GM12878 (cell line): Measurements from ENCODE around the gene ENPP6. TPM values are rescaled to one million over a fixed set of nuclear protein-coding genes. Genes with fewer than 3 reads are reported as not detected.

Experiments
- ATAC-seq: fragments of 200-7000 bp; cut with Tn5 transposase; 3 replicates; pipeline ENCODE4 v1.9.1; 2020; ENCODE audit warnings: mild to moderate bottlenecking, moderate library complexity
- BruUV-seq: library from RNA; stranded (reverse); fragments of 400-500 nt; replicated peaks from 2 replicates; lab custom pipeline; 2021; lab: Mats Ljungman, UMichigan
- CTCF ChIA-PET: fragments of 300-600 bp; sonication (Branson Sonifier 250); formaldehyde crosslinking; extraction: SDS; loops from one replicate; lab custom pipeline; 2021; ENCODE audit warnings: inconsistent platforms; lab: Yijun Ruan, JAX
- POLR2A ChIA-PET: fragments of 350-600 bp; formaldehyde crosslinking; extraction: SDS; loops from one replicate; lab custom pipeline; 2021; ENCODE audit warnings: inconsistent platforms; lab: Charles Lee
- RAD21 ChIA-PET: fragments of 300-600 bp; sonication (Branson Sonifier 250); formaldehyde crosslinking; loops from one replicate; lab custom pipeline; 2023; ENCODE audit warnings: antibody characterized with exemption; ENCODE audit not compliant: unreplicated experiment; lab: Charles Lee
- SMC1A ChIA-PET: fragments of 300-600 bp; sonication (Branson Sonifier 250); formaldehyde crosslinking; loops from one replicate; lab custom pipeline; 2023; ENCODE audit not compliant: unreplicated experiment, uncharacterized antibody; lab: Charles Lee
- DNase-seq: peaks from one replicate; pipeline ENCODE4 v3.0.0-alpha.2; 2011; ENCODE audit warnings: low read depth, low spot score
- FAIRE-seq: peaks from 3 replicates; lab custom pipeline; 2011; peaks lifted over from hg19 to GRCh38; lab: Jason Lieb, UNC
- H2AFZ ChIP-seq: 2 replicates; pipeline ENCODE4 v1.6.0; 2011; ENCODE audit warnings: low read depth, low read length, control low read depth; ENCODE audit not compliant: control insufficient read depth
- H3K27ac ChIP-seq: 2 replicates; pipeline ENCODE4 v1.5.1; 2011; ENCODE audit warnings: control low read depth; ENCODE audit not compliant: control insufficient read depth, insufficient read depth
- H3K27me3 ChIP-seq, 2 experiments: replicated peaks in 1 of 2; 2 replicates each; pipeline versions ENCODE4 v1.6.0 to v1.6.1; 2011; ENCODE audit warnings: low read length in 1 of 2; ENCODE audit not compliant: control insufficient read depth in 2 of 2, insufficient read depth in 2 of 2
- H3K36me3 ChIP-seq, 2 experiments: 2 replicates each; pipeline ENCODE4 v1.5.1; 2011; ENCODE audit warnings: low read length in 1 of 2; ENCODE audit not compliant: control insufficient read depth in 2 of 2, insufficient read depth in 2 of 2
- H3K4me1 ChIP-seq: 2 replicates; pipeline ENCODE4 v1.6.1; 2011; ENCODE audit warnings: mild to moderate bottlenecking, low read length, moderate library complexity, mixed read lengths; ENCODE audit not compliant: control insufficient read depth, insufficient read depth
- H3K4me2 ChIP-seq: 2 replicates; pipeline ENCODE4 v1.6.0; 2011; ENCODE audit warnings: control low read depth; ENCODE audit not compliant: control insufficient read depth, insufficient read depth
- H3K4me3 ChIP-seq: fragments of 200-600 bp; sonication (generic); 2 replicates; pipeline ENCODE4 v1.5.1; 2016
- H3K79me2 ChIP-seq: 2 replicates; pipeline ENCODE4 v1.6.0; 2011; ENCODE audit warnings: low read length; ENCODE audit not compliant: control insufficient read depth, insufficient read depth
- H3K9ac ChIP-seq: 2 replicates; pipeline ENCODE4 v1.8.0; 2011; ENCODE audit warnings: low read length, control low read depth, mixed read lengths; ENCODE audit not compliant: control insufficient read depth, insufficient read depth
- H3K9me3 ChIP-seq: replicated peaks from 3 replicates; pipeline ENCODE4 v1.5.1; 2011; ENCODE audit warnings: mild to moderate bottlenecking, low read length; ENCODE audit not compliant: control insufficient read depth, insufficient read depth
- H4K20me1 ChIP-seq: 2 replicates; pipeline ENCODE4 v1.6.0; 2011; ENCODE audit not compliant: control insufficient read depth, insufficient read depth
- HDAC6 ChIP-seq: fragments of 200-600 bp; sonication (generic); IDR thresholded peaks from one replicate; pipeline ENCODE4 v1.8.0; 2017; ENCODE audit warnings: antibody characterized with exemption; ENCODE audit not compliant: unreplicated experiment
- KAT2A ChIP-seq: conservative IDR thresholded peaks from 2 replicates; pipeline ENCODE4 v1.6.1; 2011; ENCODE audit warnings: low read depth, low read length; ENCODE audit not compliant: control insufficient read depth
- MTA2 ChIP-seq: fragments of 450-650 bp; IDR thresholded peaks from 2 replicates; pipeline ENCODE4 v1.6.1; 2016; ENCODE audit warnings: low read depth, mild to moderate bottlenecking, moderate library complexity
- NR2C2 ChIP-seq: IDR thresholded peaks from 2 replicates; pipeline ENCODE4 v1.6.1; 2011; ENCODE audit warnings: borderline replicate concordance, low read depth; ENCODE audit not compliant: control insufficient read depth, insufficient read length
- PAX8 ChIP-seq: fragments of 450-650 bp; IDR thresholded peaks from 2 replicates; pipeline ENCODE4 v1.6.1; 2017; ENCODE audit warnings: mild to moderate bottlenecking, moderate library complexity
- PBX3 ChIP-seq: IDR thresholded peaks from 2 replicates; pipeline ENCODE4 v1.6.1; 2011; ENCODE audit warnings: mild to moderate bottlenecking, low read depth, low read length, moderate library complexity; ENCODE audit not compliant: insufficient replicate concordance
- SKIL ChIP-seq: fragments of 450-650 bp; IDR thresholded peaks from 2 replicates; pipeline ENCODE4 v1.6.1; 2017; ENCODE audit warnings: mild to moderate bottlenecking, low read depth, inconsistent platforms; ENCODE audit not compliant: poor library complexity, severe bottlenecking
- USF1 ChIP-seq: IDR thresholded peaks from 2 replicates; pipeline ENCODE4 v1.6.1; 2011; ENCODE audit warnings: borderline replicate concordance, low read depth, mild to moderate bottlenecking, moderate library complexity, mixed read lengths, low read length; ENCODE audit not compliant: insufficient read depth; ENCODE audit errors: extremely low read length
- USF2 ChIP-seq: IDR thresholded peaks from 2 replicates; pipeline ENCODE4 v1.6.1; 2011; ENCODE audit warnings: low read depth, low read length, improper control_type of control experiment, borderline replicate concordance
- WGBS: methylation state at CpG from one replicate; pipeline ENCODE4 v1.1.6; 2016; ENCODE audit warnings: low lambda C conversion rate; ENCODE audit not compliant: insufficient replicate concordance, insufficient coverage; ENCODE audit errors: missing lambda C conversion rate; 5-methylcytosine and 5-hydroxymethylcytosine counted together
- in situ Hi-C: fragments of 300-500 bp; cut with MboI; formaldehyde crosslinking; loops from 9 replicates; pipeline ENCODE4 v1.14.3; 2018; ENCODE audit warnings: mixed read lengths
- intact Hi-C: fragments of 100-400 bp; cut with micrococcal nuclease; formaldehyde crosslinking; loops from one replicate; pipeline ENCODE4 v1.14.2; 2022; ENCODE audit not compliant: unreplicated experiment
- polyA plus RNA-seq, 11 experiments: library from polyadenylated mRNA; depleted of rRNA in 4 of 11; unstranded in 6 of 11; stranded (reverse) in 5 of 11; fragments of >200 nt; fragmentation: Nextera tagmentation in 4 of 11; fragmentation: Illumina TruSeq in 1 of 11; extraction: Ambion mirVana in 4 of 11; extraction: Trizol in 1 of 11; gene quantifications; 1 replicate in 1 of 11; 2 replicates in 10 of 11; pipeline versions ENCODE4 v1.2.1 to v1.2.3, GENCODE V29; 2011 to 2016; ENCODE audit warnings: inconsistent platforms in 2 of 11, missing spikeins in 2 of 11, low read depth in 1 of 11
- total RNA-seq, 4 experiments: library from RNA; depleted of rRNA in 3 of 4; stranded (reverse); fragments of >200 nt in 3 of 4; fragmentation: Illumina TruSeq in 1 of 4; extraction: Trizol in 1 of 4; gene quantifications; 2 replicates each; pipeline versions ENCODE4 v1.2.1 to v1.2.3, GENCODE V29; 2013 to 2021

The ENPP6 gene
- total and polyA plus RNA-seq, 10 of the 15 experiments (the other 5 are each of a cell fraction or from before 2014, with no cell fraction given) = 0.04 to 1.0 (median 0.44) TPM; not detected in 1

- TF ChIP-seq USF1 (no peak), KAT2A (no peak), PAX8 (no peak), MTA2 (no peak)
Measured at GRCh38 chr4:184231573-184231972, 13.9 kb upstream of the ENPP6 start (continued).

- Histone ChIP-seq H4K20me1 (no peaks in the 10 kb centered on the region), H3K27ac (no peak overlapping the region), H3K9me3 (no peaks in the 10 kb centered on the region; the same call in 1 of the 3 replicates)
- SMC1A ChIA-PET = no interaction called here
- no peak for FAIRE-seq
- WGBS = 49% methylated on average over 7 of the region's 7 CpGs
- TF ChIP-seq SKIL = no peak
- TF ChIP-seq NR2C2 = no peak
- no peak for TF ChIP-seq USF2
- TF ChIP-seq PBX3 = no peak
- no peak for TF ChIP-seq HDAC6
- TF ChIP-seq, all 136 proteins: peak for 0
- ChIA-PET RAD21 (no interaction called here), CTCF (no interaction called here), POLR2A (no interaction called here)
- no peaks in the 10 kb centered on the region for H3K79me2 ChIP-seq
- in situ Hi-C loops (no loop called here), intact Hi-C loops (no loop called here)
- DNase-seq = no peak
- H3K4me3 ChIP-seq = no peak overlapping the region
- peaks cover 6% of the 10 kb centered on the region for H3K4me1 ChIP-seq
- H2AFZ ChIP-seq = no peak overlapping the region
- no peak overlapping the region for H3K4me2 ChIP-seq
- no peak for ATAC-seq
- H3K27me3 ChIP-seq = no peaks in the 10 kb centered on the region; a peak in 2 of 4 replicates
- no peak overlapping the region for H3K9ac ChIP-seq
- no peaks in the 10 kb centered on the region for H3K36me3 ChIP-seq
- no TSS peak for BruUV-seq
Measured at GRCh38 chr4:184228056-184228705, 10.5 kb upstream of the ENPP6 start.
